DMS53 treated with DMSO at 0.1 percent for 48 hours (cell line): Measurements from ENCODE around the gene IGHMBP2.
"Not testable (repeated sequence)": the region's sequence is repeated elsewhere in the genome, so short reads cannot be mapped to it uniquely, and the experiment has no call there.

ENCODE experiments used
- DNase-seq: peaks from one replicate; lab custom pipeline; 2025; ENCODE audit not compliant: unreplicated experiment; lab: John Stamatoyannopoulos, UW

Gene IGHMBP2

GRCh38 chr11:68903288-68904247, at the start of gene IGHMBP2, which contains the start of gene MRPL21:
TSS of gene IGHMBP2 (plus strand) at chr11:68903891. CDS start at chr11:68903953, 62 bp downstream.
TSS of gene MRPL21 (minus strand) at chr11:68903832. CDS start at chr11:68903810, 22 bp downstream.
- DNase-seq = peak; percentile 72

- no peak for DNase-seq
These were observed 49.3 kb upstream of the IGHMBP2 start for GRCh38 chr11:68854273-68854958.

- no peak for DNase-seq
These were observed 48.3 kb upstream of the IGHMBP2 start for GRCh38 chr11:68855205-68855981.

GRCh38 chr11:68856425-68857030, 47.2 kb upstream of the IGHMBP2 start:
- not testable (repeated sequence) for DNase-seq

- no peak for DNase-seq
These were observed 46.6 kb upstream of the IGHMBP2 start for GRCh38 chr11:68857037-68857586.

- no peak for DNase-seq
These were observed 44.6 kb upstream of the IGHMBP2 start for GRCh38 chr11:68859123-68859522.

GRCh38 chr11:68862421-68862820, 41.3 kb upstream of the IGHMBP2 start:
- no peak for DNase-seq

GRCh38 chr11:68863553-68864265, 40.0 kb upstream of the IGHMBP2 start:
- no peak for DNase-seq

- no peak for DNase-seq
These were observed 38.5 kb upstream of the IGHMBP2 start for GRCh38 chr11:68865241-68865640.

GRCh38 chr11:68867066-68867465, 36.6 kb upstream of the IGHMBP2 start:
- no peak for DNase-seq

GRCh38 chr11:68868221-68868835, 35.4 kb upstream of the IGHMBP2 start:
- DNase-seq = no peak

GRCh38 chr11:68870470-68870869, 33.2 kb upstream of the IGHMBP2 start:
- peak; percentile 41 for DNase-seq

- no peak for DNase-seq
These were observed 31.3 kb upstream of the IGHMBP2 start for GRCh38 chr11:68872216-68873003.

GRCh38 chr11:68878022-68878421, 25.7 kb upstream of the IGHMBP2 start:
- peak; percentile 44 for DNase-seq

- no peak for DNase-seq
These were observed 22.8 kb upstream of the IGHMBP2 start for GRCh38 chr11:68880851-68881250.

GRCh38 chr11:68881320-68881719, 22.4 kb upstream of the IGHMBP2 start:
- DNase-seq = no peak

- DNase-seq = no peak
These were observed 21.3 kb upstream of the IGHMBP2 start for GRCh38 chr11:68882391-68882790.

- not testable (repeated sequence) for DNase-seq
These were observed 18.9 kb upstream of the IGHMBP2 start for GRCh38 chr11:68884827-68885226.
